ENCODE data around the gene TRIO.

TRIO gene

DNA sequence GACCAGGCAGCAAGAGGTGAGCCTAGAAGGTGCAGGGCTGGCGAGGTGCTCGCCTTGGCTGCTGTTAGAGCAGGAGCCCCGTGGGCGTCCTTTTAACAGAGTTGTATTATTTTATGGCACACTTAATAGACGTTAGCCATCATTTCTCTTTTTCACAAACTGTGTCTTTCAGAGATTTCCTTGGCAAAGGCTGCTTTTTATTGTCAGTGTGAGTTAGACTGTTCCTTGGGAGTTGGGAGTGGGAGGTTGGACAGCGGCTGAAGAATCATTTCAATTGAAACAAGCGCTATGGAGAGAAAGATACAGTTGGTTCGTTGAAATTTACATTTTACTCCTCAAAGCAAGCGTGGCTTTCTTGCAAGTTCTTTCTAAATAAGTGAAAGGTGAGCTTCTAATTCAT, 133.2 kb downstream of the TRIO start:
- no peak overlapping the region for H4K91ac ChIP-seq (ENCODE audit: low read depth, low read length, poor library complexity)
- no peaks in the 10 kb centered on the region for H3K4me1 ChIP-seq (ENCODE audit: control insufficient read depth in 2 of 2, insufficient read depth in 1 of 2, low read depth in 1 of 2, low read length in 2 of 2)
- no peaks in the 10 kb centered on the region for H3K9me3 ChIP-seq (replicated peaks in 1 of 2; ENCODE audit: control insufficient read depth in 2 of 2, insufficient read depth in 1 of 2, low read depth in 1 of 2, low read length in 2 of 2)
- no peak overlapping the region for H3K9ac ChIP-seq (ENCODE audit: low read depth, low read length, poor library complexity)
- WGBS, 2 donors (ENCODE audit: extremely low coverage in 2 of 2, insufficient read length in 2 of 2, insufficient replicate concordance in 1 of 2) = no CpG with 5 or more reads among the region's 9 CpGs
- no peak overlapping the region for H2BK5ac ChIP-seq (ENCODE audit: low read length)
- no peak overlapping the region for H2AFZ ChIP-seq (ENCODE audit: low read length)
- H3K18ac ChIP-seq (ENCODE audit: low read length) = no peak overlapping the region
- DNase-seq (ENCODE audit: low spot score) = no peak
- H3K79me1 ChIP-seq (ENCODE audit: low read depth, low read length) = peaks cover 3% of the 10 kb centered on the region
- H3K23ac ChIP-seq (ENCODE audit: low read depth, low read length, poor library complexity) = no peak overlapping the region
- H3K27ac ChIP-seq (replicated peaks; ENCODE audit: low read length) = no peak overlapping the region
- H3K4me3 ChIP-seq (ENCODE audit: low read length in 2 of 2) = no peak overlapping the region
- no peak overlapping the region for H3K4me2 ChIP-seq (ENCODE audit: insufficient read depth, low read length, poor library complexity, severe bottlenecking)
- H3K14ac ChIP-seq (ENCODE audit: low read length) = no peak overlapping the region
- H2BK15ac ChIP-seq (ENCODE audit: low read length) = no peak overlapping the region
- H2AK5ac ChIP-seq (ENCODE audit: low read depth, low read length) = no peak overlapping the region
- H2BK12ac ChIP-seq (ENCODE audit: low read length) = no peak overlapping the region
- H3K4ac ChIP-seq (ENCODE audit: low read length) = no peak overlapping the region
- H3K27me3 ChIP-seq (ENCODE audit: control insufficient read depth in 3 of 3, insufficient read depth in 3 of 3, low read depth in 1 of 3, low read length in 3 of 3) = no peaks in the 10 kb centered on the region
- H3K36me3 ChIP-seq (replicated peaks in 1 of 2; ENCODE audit: control insufficient read depth in 2 of 2, insufficient read depth in 2 of 2, low read length in 2 of 2) = peaks cover 0 to 51% of the 10 kb centered on the region in 2 donors
- H2BK120ac ChIP-seq (ENCODE audit: low read depth, low read length) = no peak overlapping the region
- no peak overlapping the region for H4K8ac ChIP-seq (ENCODE audit: low read depth, low read length)

DNA sequence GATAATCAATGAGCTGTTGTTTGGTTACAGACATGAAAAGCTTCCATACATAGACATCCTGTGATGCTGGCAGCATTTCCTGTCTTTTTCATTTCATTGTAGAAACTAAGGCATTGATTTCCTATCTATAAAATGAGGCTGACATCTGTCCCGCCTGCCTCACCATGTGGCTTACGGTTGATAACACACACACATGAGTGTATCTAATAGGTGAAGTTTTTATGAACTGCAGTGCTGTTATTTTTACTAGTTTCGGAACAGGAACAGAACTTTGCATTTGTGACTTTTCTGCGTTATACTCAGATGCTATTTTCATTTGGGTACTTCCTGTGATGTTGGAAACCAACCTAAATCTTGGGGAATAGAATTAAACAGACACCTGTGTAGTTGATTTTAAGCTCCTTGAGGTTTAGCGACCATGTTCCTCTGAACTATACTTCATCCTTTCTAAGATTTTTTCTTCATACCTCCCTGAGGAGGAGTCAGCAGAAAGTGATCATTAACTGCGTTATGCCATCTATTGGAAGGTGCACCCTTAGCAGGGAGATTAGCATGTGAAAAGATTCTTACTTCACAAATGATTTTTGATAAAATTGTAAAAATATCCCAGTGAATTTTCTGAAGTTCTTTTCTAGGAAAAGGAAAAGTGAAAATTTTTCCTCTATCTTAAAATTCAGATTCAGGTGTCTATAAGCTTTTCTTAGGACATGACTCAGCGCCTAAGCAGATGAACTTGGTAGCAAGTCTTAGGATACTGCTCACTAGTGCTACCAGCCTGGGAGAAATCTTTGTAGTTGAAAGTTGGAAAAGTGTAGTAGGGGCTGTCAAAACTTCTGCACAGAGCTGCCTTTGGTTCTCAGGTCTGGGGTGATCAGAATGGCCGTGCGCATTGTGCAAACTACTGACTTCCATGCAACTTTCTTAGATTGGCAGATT, 134.5 kb downstream of the TRIO start:
- H2BK12ac ChIP-seq (ENCODE audit: low read length) = no peak overlapping the region
- H3K18ac ChIP-seq (ENCODE audit: low read length) = no peak overlapping the region
- H3K9ac ChIP-seq (ENCODE audit: low read depth, low read length, poor library complexity) = no peak overlapping the region

DNA sequence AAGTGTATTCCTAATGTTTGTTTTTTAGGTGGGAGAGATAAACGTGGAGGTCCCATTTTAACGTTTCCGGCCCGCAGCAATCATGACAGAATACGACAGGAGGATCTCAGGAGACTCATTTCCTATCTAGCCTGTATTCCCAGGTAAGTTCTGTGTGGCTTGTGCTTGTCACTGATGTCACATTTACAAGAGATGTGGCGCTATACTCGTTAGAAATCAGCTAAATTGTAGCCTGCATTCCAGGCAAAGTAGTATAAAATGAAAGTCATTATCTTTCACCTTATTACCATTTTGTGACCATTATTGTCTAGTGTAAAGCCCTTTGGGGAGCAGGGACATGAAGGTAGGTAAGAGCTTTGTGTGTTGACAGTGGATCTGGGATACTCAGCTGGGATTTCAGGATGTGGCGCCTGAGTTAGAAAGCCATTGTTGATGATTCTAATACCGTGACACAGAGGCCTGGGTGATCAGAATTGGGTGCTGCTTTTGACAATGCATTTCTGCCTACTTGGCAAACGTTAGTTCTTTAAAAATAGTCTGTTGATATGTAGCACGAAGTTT, 137.2 kb downstream of the TRIO start:
- Histone ChIP-seq H4K8ac (ENCODE audit: low read depth, low read length) (no peak overlapping the region), H3K27ac (replicated peaks; ENCODE audit: low read length) (no peak overlapping the region), H3K79me1 (ENCODE audit: low read depth, low read length) (peaks cover 3% of the 10 kb centered on the region), H3K14ac (ENCODE audit: low read length) (no peak overlapping the region), H2BK120ac (ENCODE audit: low read depth, low read length) (no peak overlapping the region), H3K9ac (ENCODE audit: low read depth, low read length, poor library complexity) (no peak overlapping the region), H3K27me3 (ENCODE audit: control insufficient read depth in 3 of 3, insufficient read depth in 3 of 3, low read depth in 1 of 3, low read length in 3 of 3) (no peaks in the 10 kb centered on the region), H2AFZ (ENCODE audit: low read length) (no peak overlapping the region), H2BK12ac (ENCODE audit: low read length) (no peak overlapping the region), H3K36me3 (replicated peaks in 1 of 2; ENCODE audit: control insufficient read depth in 2 of 2, insufficient read depth in 2 of 2, low read length in 2 of 2) (peaks cover 3 to 40% of the 10 kb centered on the region in 2 donors), H2BK5ac (ENCODE audit: low read length) (no peak overlapping the region), H3K9me3 (replicated peaks in 1 of 2; ENCODE audit: control insufficient read depth in 2 of 2, insufficient read depth in 1 of 2, low read depth in 1 of 2, low read length in 2 of 2) (no peaks in the 10 kb centered on the region), H2AK5ac (ENCODE audit: low read depth, low read length) (no peak overlapping the region), H3K4me2 (ENCODE audit: insufficient read depth, low read length, poor library complexity, severe bottlenecking) (no peak overlapping the region), H3K4ac (ENCODE audit: low read length) (no peak overlapping the region), H3K4me1 (ENCODE audit: control insufficient read depth in 2 of 2, insufficient read depth in 1 of 2, low read depth in 1 of 2, low read length in 2 of 2) (peaks cover 11 to 17% of the 10 kb centered on the region in 2 donors), H2BK15ac (ENCODE audit: low read length) (no peak overlapping the region), H3K18ac (ENCODE audit: low read length) (no peak overlapping the region), H4K91ac (ENCODE audit: low read depth, low read length, poor library complexity) (no peak overlapping the region), H3K23ac (ENCODE audit: low read depth, low read length, poor library complexity) (no peak overlapping the region), H3K4me3 (ENCODE audit: low read length in 2 of 2) (no peak overlapping the region)
- WGBS, 2 donors (ENCODE audit: extremely low coverage in 2 of 2, insufficient read length in 2 of 2, insufficient replicate concordance in 1 of 2) = no CpG with 5 or more reads among the region's 11 CpGs
- DNase-seq (ENCODE audit: low spot score) = no peak

More for the DNA sequence above, 134.5 kb downstream of the TRIO start:
- Histone ChIP-seq H2BK120ac (ENCODE audit: low read depth, low read length) (no peak overlapping the region), H3K27me3 (ENCODE audit: control insufficient read depth in 3 of 3, insufficient read depth in 3 of 3, low read depth in 1 of 3, low read length in 3 of 3) (no peaks in the 10 kb centered on the region), H2BK15ac (ENCODE audit: low read length) (no peak overlapping the region), H3K4me1 (ENCODE audit: control insufficient read depth in 2 of 2, insufficient read depth in 1 of 2, low read depth in 1 of 2, low read length in 2 of 2) (no peaks in the 10 kb centered on the region), H2BK5ac (ENCODE audit: low read length) (no peak overlapping the region), H3K4me3 (ENCODE audit: low read length in 2 of 2) (peak overlapping the region in 1 of 2 donors; percentile 1), H3K9me3 (replicated peaks in 1 of 2; ENCODE audit: control insufficient read depth in 2 of 2, insufficient read depth in 1 of 2, low read depth in 1 of 2, low read length in 2 of 2) (no peaks in the 10 kb centered on the region), H4K8ac (ENCODE audit: low read depth, low read length) (no peak overlapping the region), H3K4ac (ENCODE audit: low read length) (no peak overlapping the region), H2AK5ac (ENCODE audit: low read depth, low read length) (no peak overlapping the region), H3K27ac (replicated peaks; ENCODE audit: low read length) (no peak overlapping the region), H2AFZ (ENCODE audit: low read length) (no peak overlapping the region), H4K91ac (ENCODE audit: low read depth, low read length, poor library complexity) (no peak overlapping the region), H3K79me1 (ENCODE audit: low read depth, low read length) (peaks cover 3% of the 10 kb centered on the region), H3K14ac (ENCODE audit: low read length) (no peak overlapping the region), H3K36me3 (replicated peaks in 1 of 2; ENCODE audit: control insufficient read depth in 2 of 2, insufficient read depth in 2 of 2, low read length in 2 of 2) (peaks cover 3 to 51% of the 10 kb centered on the region in 2 donors), H3K4me2 (ENCODE audit: insufficient read depth, low read length, poor library complexity, severe bottlenecking) (no peak overlapping the region), H3K23ac (ENCODE audit: low read depth, low read length, poor library complexity) (no peak overlapping the region)
- no peak for DNase-seq (ENCODE audit: low spot score)
- no CpG with 5 or more reads among the region's 9 CpGs for WGBS, 2 donors (ENCODE audit: extremely low coverage in 2 of 2, insufficient read length in 2 of 2, insufficient replicate concordance in 1 of 2)

DNA sequence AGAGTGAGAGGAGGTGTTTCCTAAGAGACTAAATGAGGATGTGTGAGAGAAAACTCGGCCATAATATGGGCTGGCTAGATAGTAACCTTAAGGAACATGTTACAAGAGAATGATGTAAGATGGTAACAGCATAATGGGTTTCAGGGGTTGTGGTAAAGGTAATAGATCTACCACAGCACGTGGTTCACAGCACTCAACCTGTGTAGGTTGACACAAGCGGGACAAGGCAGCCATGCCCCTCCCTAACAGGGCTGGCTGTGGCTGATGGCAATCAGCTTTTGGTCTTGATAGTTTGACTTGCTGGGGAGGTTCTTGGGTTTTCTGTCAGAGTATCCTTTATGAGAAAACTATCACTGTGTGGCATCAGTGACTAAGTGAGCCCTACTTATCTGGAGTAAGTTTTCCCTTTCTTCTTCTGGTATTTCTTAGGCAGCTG, 138.6 kb downstream of the TRIO start:
- no peak for DNase-seq (ENCODE audit: low spot score)
- no CpG with 5 or more reads among the region's 3 CpGs for WGBS, 2 donors (ENCODE audit: extremely low coverage in 2 of 2, insufficient read length in 2 of 2, insufficient replicate concordance in 1 of 2)

More for the DNA sequence above, 138.6 kb downstream of the TRIO start:
- H4K91ac ChIP-seq (ENCODE audit: low read depth, low read length, poor library complexity) = no peak overlapping the region
- peaks cover 3 to 45% of the 10 kb centered on the region in 2 donors for H3K36me3 ChIP-seq (replicated peaks in 1 of 2; ENCODE audit: control insufficient read depth in 2 of 2, insufficient read depth in 2 of 2, low read length in 2 of 2)
- H3K18ac ChIP-seq (ENCODE audit: low read length) = no peak overlapping the region
- H3K4me3 ChIP-seq (ENCODE audit: low read length in 2 of 2) = no peak overlapping the region
- H3K4ac ChIP-seq (ENCODE audit: low read length) = no peak overlapping the region
- H4K8ac ChIP-seq (ENCODE audit: low read depth, low read length) = no peak overlapping the region
- no peak overlapping the region for H2AFZ ChIP-seq (ENCODE audit: low read length)
- peaks cover 11 to 17% of the 10 kb centered on the region in 2 donors for H3K4me1 ChIP-seq (ENCODE audit: control insufficient read depth in 2 of 2, insufficient read depth in 1 of 2, low read depth in 1 of 2, low read length in 2 of 2)
- H2AK5ac ChIP-seq (ENCODE audit: low read depth, low read length) = no peak overlapping the region
- no peak overlapping the region for H2BK120ac ChIP-seq (ENCODE audit: low read depth, low read length)
- no peak overlapping the region for H3K14ac ChIP-seq (ENCODE audit: low read length)
- H2BK12ac ChIP-seq (ENCODE audit: low read length) = no peak overlapping the region
- H3K4me2 ChIP-seq (ENCODE audit: insufficient read depth, low read length, poor library complexity, severe bottlenecking) = no peak overlapping the region
- H3K23ac ChIP-seq (ENCODE audit: low read depth, low read length, poor library complexity) = no peak overlapping the region
- no peaks in the 10 kb centered on the region for H3K9me3 ChIP-seq (replicated peaks in 1 of 2; ENCODE audit: control insufficient read depth in 2 of 2, insufficient read depth in 1 of 2, low read depth in 1 of 2, low read length in 2 of 2)
- H2BK5ac ChIP-seq (ENCODE audit: low read length) = no peak overlapping the region
- H3K27ac ChIP-seq (replicated peaks; ENCODE audit: low read length) = no peak overlapping the region
- H3K27me3 ChIP-seq (ENCODE audit: control insufficient read depth in 3 of 3, insufficient read depth in 3 of 3, low read depth in 1 of 3, low read length in 3 of 3) = no peaks in the 10 kb centered on the region
- H3K9ac ChIP-seq (ENCODE audit: low read depth, low read length, poor library complexity) = no peak overlapping the region
- H2BK15ac ChIP-seq (ENCODE audit: low read length) = no peak overlapping the region
- peaks cover 3% of the 10 kb centered on the region for H3K79me1 ChIP-seq (ENCODE audit: low read depth, low read length)

Measured in neuronal stem cell (in vitro differentiated cells).